Neural cell (in vitro differentiated cells): ENCODE data around the gene ANKRD40. TPM values are rescaled to one million over a fixed set of nuclear protein-coding genes. Genes with fewer than 3 reads are reported as not detected.

Experiments used
- H2AFZ ChIP-seq: fragments of 200-600, 300-800 bp; sonication (generic), shearing (Covaris generic); 2 replicates; pipeline ENCODE4 v1.6.0; 2014; ENCODE audit warnings: low read depth, mild to moderate bottlenecking, antibody characterized with exemption, low read length, moderate library complexity
- H3F3A ChIP-seq: fragments of 200-600 bp; shearing (Covaris generic); 2 replicates; pipeline ENCODE4 v1.6.1; 2016; ENCODE audit warnings: mild to moderate bottlenecking, moderate library complexity, mixed read lengths, antibody characterized with exemption, low read length; ENCODE audit not compliant: insufficient read depth, poor library complexity, severe bottlenecking
- H3K27ac ChIP-seq: fragments of 200-600, 300-800 bp; sonication (generic), shearing (Covaris generic); 2 replicates; pipeline ENCODE4 v1.5.1; 2014; ENCODE audit warnings: mild to moderate bottlenecking, low read length, moderate library complexity
- H3K27me3 ChIP-seq: fragments of 300-800, 200-600 bp; sonication (generic), shearing (Covaris generic); 2 replicates; pipeline ENCODE4 v1.6.0; 2014; ENCODE audit warnings: mild to moderate bottlenecking, low read depth, low read length, moderate library complexity; ENCODE audit not compliant: insufficient read depth
- H3K36me3 ChIP-seq: fragments of 300-800, 200-600 bp; sonication (generic), shearing (Covaris generic); 2 replicates; pipeline ENCODE4 v1.5.1; 2014; ENCODE audit warnings: mild to moderate bottlenecking, antibody characterized with exemption, low read length, moderate library complexity; ENCODE audit not compliant: insufficient read depth
- H3K4me2 ChIP-seq: fragments of 300-800, 200-600 bp; sonication (generic), shearing (Covaris generic); 2 replicates; pipeline ENCODE4 v1.6.0; 2014; ENCODE audit warnings: mild to moderate bottlenecking, low read length
- H3K4me3 ChIP-seq: fragments of 300-800, 200-600 bp; sonication (generic), shearing (Covaris generic); 2 replicates; pipeline ENCODE4 v1.5.1; 2014; ENCODE audit warnings: mild to moderate bottlenecking, low read length, moderate library complexity
- H3K79me2 ChIP-seq: fragments of 200-600 bp; shearing (Covaris generic); replicated peaks from 2 replicates; pipeline ENCODE4 v1.6.0; 2014; ENCODE audit warnings: mild to moderate bottlenecking, low read length, moderate library complexity; ENCODE audit not compliant: insufficient read depth
- H3K9ac ChIP-seq: fragments of 300-800, 200-600 bp; sonication (generic), shearing (Covaris generic); 2 replicates; pipeline ENCODE4 v1.6.1; 2016; ENCODE audit warnings: mild to moderate bottlenecking, low read length, mixed read lengths
- H3K9me2 ChIP-seq: fragments of 200-600 bp; shearing (Covaris generic); 2 replicates; pipeline ENCODE4 v1.6.1; 2016; ENCODE audit warnings: mild to moderate bottlenecking, low read length, mixed read lengths; ENCODE audit not compliant: insufficient read depth
- H3K9me3 ChIP-seq: fragments of 200-600, 300-800 bp; sonication (generic), shearing (Covaris generic); 2 replicates; pipeline ENCODE4 v1.6.1; 2016; ENCODE audit warnings: mild to moderate bottlenecking, mixed run types, low read length, moderate library complexity, mixed read lengths
- H4K20me1 ChIP-seq: fragments of 200-600 bp; shearing (Covaris generic); 2 replicates; pipeline ENCODE4 v1.6.1; 2016; ENCODE audit warnings: mild to moderate bottlenecking, mixed run types; ENCODE audit not compliant: insufficient read depth
- EP300 ChIP-seq: fragments of 450-650 bp; conservative IDR thresholded peaks from 2 replicates; pipeline ENCODE4 v1.6.1; 2014; ENCODE audit warnings: antibody characterized with exemption, mild to moderate bottlenecking, moderate library complexity; ENCODE audit not compliant: poor library complexity, severe bottlenecking
- EZH2 ChIP-seq: fragments of 200-600, 300-800 bp; shearing (Covaris generic), sonication (generic); IDR thresholded peaks from 2 replicates; pipeline ENCODE4 v1.6.1; 2014; ENCODE audit warnings: antibody characterized with exemption, low read length, borderline replicate concordance, mild to moderate bottlenecking; ENCODE audit not compliant: insufficient read depth, poor library complexity, severe bottlenecking
- MXI1 ChIP-seq: fragments of 450-650 bp; conservative IDR thresholded peaks from 2 replicates; pipeline ENCODE4 v1.6.1; 2014; ENCODE audit warnings: antibody characterized with exemption, mild to moderate bottlenecking; ENCODE audit not compliant: poor library complexity, severe bottlenecking
- POLR2AphosphoS5 ChIP-seq: IDR thresholded peaks from 2 replicates; pipeline ENCODE4 v1.6.1; 2012
- RAD21 ChIP-seq: fragments of 450-650 bp; conservative IDR thresholded peaks from 2 replicates; pipeline ENCODE4 v1.6.1; 2014; ENCODE audit warnings: antibody characterized with exemption, mild to moderate bottlenecking, moderate library complexity
- SMC3 ChIP-seq: fragments of 450-650 bp; conservative IDR thresholded peaks from 2 replicates; pipeline ENCODE4 v1.6.1; 2014; ENCODE audit warnings: antibody characterized with exemption, mild to moderate bottlenecking, moderate library complexity; ENCODE audit not compliant: poor library complexity
- TAF1 ChIP-seq: IDR thresholded peaks from 2 replicates; pipeline ENCODE4 v1.6.1; 2012; ENCODE audit warnings: low read depth
- polyA plus RNA-seq: library from polyadenylated mRNA; depleted of rRNA; stranded (reverse); fragments of >200 nt; gene quantifications from 2 replicates; pipeline ENCODE4 v1.2.3, GENCODE V29; 2014
- TF ChIP-seq, protein P1 (sequence below): IDR thresholded peaks from 2 replicates; pipeline ENCODE4 v1.6.1; 2012; ENCODE audit warnings: borderline replicate concordance
- TF ChIP-seq, protein P2 (sequence below): fragments of 450-650 bp; IDR thresholded peaks from 2 replicates; pipeline ENCODE4 v1.5.1; 2014; ENCODE audit warnings: antibody characterized with exemption, mild to moderate bottlenecking, moderate library complexity; ENCODE audit not compliant: poor library complexity, severe bottlenecking

Gene ANKRD40
- polyA plus RNA-seq, 1 donor from 2014 or later = 15.2 TPM

DNA sequence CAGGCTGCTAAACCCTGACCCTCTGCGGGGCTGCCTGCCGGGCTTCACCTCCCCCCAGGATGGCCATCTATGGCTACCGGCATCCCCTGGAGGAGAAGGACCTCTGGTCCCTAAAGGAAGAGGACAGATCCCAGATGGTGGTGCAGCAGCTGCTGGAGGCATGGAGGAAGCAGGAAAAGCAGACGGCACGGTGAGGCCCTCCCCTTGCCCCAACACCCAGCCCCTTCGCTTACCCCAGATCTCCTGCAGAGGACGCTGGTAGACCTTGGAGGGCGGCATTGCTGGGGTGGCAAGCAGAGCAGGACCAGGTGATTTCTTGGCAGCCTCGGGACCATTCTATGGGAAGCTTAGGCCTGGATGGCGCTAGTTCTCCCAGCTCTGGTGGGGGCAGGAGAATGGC lies 48.5 kb downstream of the ANKRD40 start:
- no peaks in the 10 kb centered on the region for H3F3A ChIP-seq
- no peak overlapping the region for H3K4me2 ChIP-seq
- no peaks in the 10 kb centered on the region for H3K79me2 ChIP-seq
- no peaks in the 10 kb centered on the region for H3K36me3 ChIP-seq
- H3K9me2 ChIP-seq = no peaks in the 10 kb centered on the region
- no peaks in the 10 kb centered on the region for H4K20me1 ChIP-seq
- no peaks in the 10 kb centered on the region for H3K9me3 ChIP-seq
- no peak overlapping the region for H3K9ac ChIP-seq
- no peak overlapping the region for H3K27ac ChIP-seq
- H3K27me3 ChIP-seq = no peaks in the 10 kb centered on the region
- H3K4me3 ChIP-seq = no peak overlapping the region
- TF ChIP-seq EZH2 (no peak), EP300 (no peak), MXI1 (no peak), TAF1 (no peak), POLR2AphosphoS5 (no peak), SMC3 (no peak)
- TF ChIP-seq, protein P1, sequence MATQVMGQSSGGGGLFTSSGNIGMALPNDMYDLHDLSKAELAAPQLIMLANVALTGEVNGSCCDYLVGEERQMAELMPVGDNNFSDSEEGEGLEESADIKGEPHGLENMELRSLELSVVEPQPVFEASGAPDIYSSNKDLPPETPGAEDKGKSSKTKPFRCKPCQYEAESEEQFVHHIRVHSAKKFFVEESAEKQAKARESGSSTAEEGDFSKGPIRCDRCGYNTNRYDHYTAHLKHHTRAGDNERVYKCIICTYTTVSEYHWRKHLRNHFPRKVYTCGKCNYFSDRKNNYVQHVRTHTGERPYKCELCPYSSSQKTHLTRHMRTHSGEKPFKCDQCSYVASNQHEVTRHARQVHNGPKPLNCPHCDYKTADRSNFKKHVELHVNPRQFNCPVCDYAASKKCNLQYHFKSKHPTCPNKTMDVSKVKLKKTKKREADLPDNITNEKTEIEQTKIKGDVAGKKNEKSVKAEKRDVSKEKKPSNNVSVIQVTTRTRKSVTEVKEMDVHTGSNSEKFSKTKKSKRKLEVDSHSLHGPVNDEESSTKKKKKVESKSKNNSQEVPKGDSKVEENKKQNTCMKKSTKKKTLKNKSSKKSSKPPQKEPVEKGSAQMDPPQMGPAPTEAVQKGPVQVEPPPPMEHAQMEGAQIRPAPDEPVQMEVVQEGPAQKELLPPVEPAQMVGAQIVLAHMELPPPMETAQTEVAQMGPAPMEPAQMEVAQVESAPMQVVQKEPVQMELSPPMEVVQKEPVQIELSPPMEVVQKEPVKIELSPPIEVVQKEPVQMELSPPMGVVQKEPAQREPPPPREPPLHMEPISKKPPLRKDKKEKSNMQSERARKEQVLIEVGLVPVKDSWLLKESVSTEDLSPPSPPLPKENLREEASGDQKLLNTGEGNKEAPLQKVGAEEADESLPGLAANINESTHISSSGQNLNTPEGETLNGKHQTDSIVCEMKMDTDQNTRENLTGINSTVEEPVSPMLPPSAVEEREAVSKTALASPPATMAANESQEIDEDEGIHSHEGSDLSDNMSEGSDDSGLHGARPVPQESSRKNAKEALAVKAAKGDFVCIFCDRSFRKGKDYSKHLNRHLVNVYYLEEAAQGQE = no peak
- TF ChIP-seq, protein P2, sequence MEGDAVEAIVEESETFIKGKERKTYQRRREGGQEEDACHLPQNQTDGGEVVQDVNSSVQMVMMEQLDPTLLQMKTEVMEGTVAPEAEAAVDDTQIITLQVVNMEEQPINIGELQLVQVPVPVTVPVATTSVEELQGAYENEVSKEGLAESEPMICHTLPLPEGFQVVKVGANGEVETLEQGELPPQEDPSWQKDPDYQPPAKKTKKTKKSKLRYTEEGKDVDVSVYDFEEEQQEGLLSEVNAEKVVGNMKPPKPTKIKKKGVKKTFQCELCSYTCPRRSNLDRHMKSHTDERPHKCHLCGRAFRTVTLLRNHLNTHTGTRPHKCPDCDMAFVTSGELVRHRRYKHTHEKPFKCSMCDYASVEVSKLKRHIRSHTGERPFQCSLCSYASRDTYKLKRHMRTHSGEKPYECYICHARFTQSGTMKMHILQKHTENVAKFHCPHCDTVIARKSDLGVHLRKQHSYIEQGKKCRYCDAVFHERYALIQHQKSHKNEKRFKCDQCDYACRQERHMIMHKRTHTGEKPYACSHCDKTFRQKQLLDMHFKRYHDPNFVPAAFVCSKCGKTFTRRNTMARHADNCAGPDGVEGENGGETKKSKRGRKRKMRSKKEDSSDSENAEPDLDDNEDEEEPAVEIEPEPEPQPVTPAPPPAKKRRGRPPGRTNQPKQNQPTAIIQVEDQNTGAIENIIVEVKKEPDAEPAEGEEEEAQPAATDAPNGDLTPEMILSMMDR = no peak
- H2AFZ ChIP-seq = no peak overlapping the region

DNA sequence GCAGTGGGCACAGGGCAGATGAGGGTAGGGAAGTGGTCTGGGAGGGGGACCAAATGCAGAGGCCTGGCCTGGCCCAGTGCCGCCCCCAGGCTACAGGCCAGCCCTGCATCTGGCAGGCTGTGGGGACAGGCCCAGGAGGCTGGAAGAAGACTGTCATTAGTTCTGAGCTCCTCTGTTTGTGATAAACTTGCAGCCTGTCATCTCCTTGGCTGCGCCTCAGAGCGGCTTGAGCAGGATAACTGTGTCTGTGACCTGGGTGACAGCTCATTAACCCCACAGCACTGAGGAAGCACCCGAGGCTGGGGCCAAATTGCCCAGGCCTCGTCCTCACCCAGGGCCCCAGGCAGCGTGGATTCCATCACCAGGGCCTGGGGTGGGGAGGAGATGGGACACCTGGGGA lies 49.1 kb downstream of the ANKRD40 start:
- Histone ChIP-seq H2AFZ (no peak overlapping the region), H4K20me1 (no peaks in the 10 kb centered on the region), H3K4me2 (no peak overlapping the region), H3K79me2 (no peaks in the 10 kb centered on the region), H3F3A (no peaks in the 10 kb centered on the region), H3K27me3 (no peaks in the 10 kb centered on the region), H3K9ac (no peak overlapping the region), H3K36me3 (no peaks in the 10 kb centered on the region), H3K27ac (no peak overlapping the region), H3K9me3 (no peaks in the 10 kb centered on the region), H3K9me2 (no peaks in the 10 kb centered on the region), H3K4me3 (no peak overlapping the region)
- TF ChIP-seq, protein P2 = no peak
- TF ChIP-seq MXI1 (no peak), EZH2 (no peak), SMC3 (no peak), TAF1 (no peak), EP300 (no peak), RAD21 (no peak), POLR2AphosphoS5 (no peak)
- TF ChIP-seq, protein P1 = no peak
